Tibial artery (tissue), 4 donors: Measurements from ENCODE around the gene SLC6A7.

Source experiments
- DNase-seq, 2 donors: peaks; one replicate each; pipeline ENCODE4 v3.0.0-alpha.2; 2019
- H3K27ac ChIP-seq, 2 donors: fragments of 200-600 bp; sonication (generic) in 1 of 2; 1 replicate in 1 of 2; 2 replicates in 1 of 2; pipeline ENCODE4 v1.5.1; 2018 to 2019; ENCODE audit warnings: mild to moderate bottlenecking in 1 of 2
- H3K27me3 ChIP-seq, 2 donors: fragments of 200-600 bp; sonication (generic) in 1 of 2; one replicate each; pipeline versions ENCODE4 v1.5.1 to v1.6.0; 2016 to 2019
- H3K36me3 ChIP-seq, 3 donors: fragments of 200-600 bp; sonication (generic) in 2 of 3; one replicate each; pipeline ENCODE4 v1.5.1; 2016 to 2019; ENCODE audit warnings: mild to moderate bottlenecking in 2 of 3
- H3K4me1 ChIP-seq, 4 donors: fragments of 200-600 bp; sonication (generic) in 2 of 4; 1 replicate in 3 of 4; 2 replicates in 1 of 4; pipeline ENCODE4 v1.5.1; 2016 to 2019
- H3K4me3 ChIP-seq, 2 donors: fragments of 200-600 bp; sonication (generic) in 1 of 2; 1 replicate in 1 of 2; 2 replicates in 1 of 2; pipeline ENCODE4 v1.5.1; 2018 to 2019; ENCODE audit warnings: mild to moderate bottlenecking in 2 of 2
- H3K9me3 ChIP-seq, 3 donors: fragments of 200-600 bp; sonication (generic) in 1 of 3; one replicate each; pipeline ENCODE4 v1.5.1; 2016 to 2019
- intact Hi-C: fragments of 100-400 bp; cut with DNase I; formaldehyde crosslinking; loops from one replicate; pipeline ENCODE4 v1.15.0; 2023; ENCODE audit warnings: low total_unique reads
- TF ChIP-seq, protein P1 (sequence below), 2 experiments: fragments of 200-600 bp in 1 of 2; fragments of 450-650 bp in 1 of 2; IDR thresholded peaks; one replicate each; pipeline ENCODE4 v1.5.1; 2017 to 2019; ENCODE audit warnings: antibody characterized with exemption in 2 of 2, mild to moderate bottlenecking in 1 of 2, moderate library complexity in 1 of 2

SLC6A7 gene

DNA sequence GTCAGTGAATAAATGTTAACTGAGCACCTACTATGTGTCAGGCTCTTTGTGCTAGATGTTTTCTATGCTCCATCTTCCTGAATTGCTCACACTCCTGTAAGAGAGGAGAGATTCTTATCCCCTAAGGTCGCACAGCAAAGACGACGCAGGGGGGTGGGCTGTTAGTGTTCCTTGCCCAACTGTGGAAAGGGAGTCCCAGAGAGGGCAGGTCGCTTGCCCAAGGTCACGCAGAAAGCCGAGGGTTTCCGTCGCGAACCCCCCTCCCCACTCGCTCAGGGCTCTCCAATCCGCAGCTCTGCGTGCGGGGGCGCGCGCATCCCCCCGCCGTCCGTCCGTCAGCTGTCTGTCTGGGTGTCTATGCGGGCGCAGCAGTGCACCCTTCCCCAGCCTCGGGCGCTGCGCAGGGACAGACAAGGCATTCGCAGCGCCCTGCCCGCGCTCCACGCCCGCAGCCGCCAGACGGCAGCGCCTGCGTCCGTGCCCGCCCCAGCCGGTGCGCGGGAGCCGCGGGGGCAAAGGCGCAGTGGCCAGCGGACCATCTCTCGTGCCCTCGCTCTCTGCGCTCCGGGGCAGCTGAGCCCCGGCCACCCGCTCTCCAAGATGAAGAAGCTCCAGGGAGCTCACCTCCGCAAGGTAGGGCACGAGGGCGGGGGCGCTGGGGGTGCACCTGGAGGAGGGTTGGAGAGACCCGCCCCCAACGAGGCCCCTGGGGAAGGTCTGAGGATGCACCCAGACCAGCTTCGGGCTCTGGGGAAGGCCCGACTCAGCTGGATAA lies at the start of gene SLC6A7:
TSS of gene SLC6A7 (plus strand) at position 335 of the 775 bp plus-strand sequence. CDS start at position 601, 266 bp downstream.
- H3K27ac ChIP-seq: no peak within 1 kb of the TSS
- H3K9me3 ChIP-seq: no peaks in the 10 kb centered on the region
- no peaks in the 10 kb centered on the region for H3K36me3 ChIP-seq
- intact Hi-C loops: no loop called here
- H3K4me1 ChIP-seq: peaks cover 0 to 14% (median 7%) of the 10 kb centered on the region in 4 donors
- peak within 1 kb of the TSS in 1 of 2 donors; percentile 33 for H3K4me3 ChIP-seq
- H3K27me3 ChIP-seq: peaks cover 0 to 24% of the 10 kb centered on the region in 2 donors
- TF ChIP-seq, protein P1, sequence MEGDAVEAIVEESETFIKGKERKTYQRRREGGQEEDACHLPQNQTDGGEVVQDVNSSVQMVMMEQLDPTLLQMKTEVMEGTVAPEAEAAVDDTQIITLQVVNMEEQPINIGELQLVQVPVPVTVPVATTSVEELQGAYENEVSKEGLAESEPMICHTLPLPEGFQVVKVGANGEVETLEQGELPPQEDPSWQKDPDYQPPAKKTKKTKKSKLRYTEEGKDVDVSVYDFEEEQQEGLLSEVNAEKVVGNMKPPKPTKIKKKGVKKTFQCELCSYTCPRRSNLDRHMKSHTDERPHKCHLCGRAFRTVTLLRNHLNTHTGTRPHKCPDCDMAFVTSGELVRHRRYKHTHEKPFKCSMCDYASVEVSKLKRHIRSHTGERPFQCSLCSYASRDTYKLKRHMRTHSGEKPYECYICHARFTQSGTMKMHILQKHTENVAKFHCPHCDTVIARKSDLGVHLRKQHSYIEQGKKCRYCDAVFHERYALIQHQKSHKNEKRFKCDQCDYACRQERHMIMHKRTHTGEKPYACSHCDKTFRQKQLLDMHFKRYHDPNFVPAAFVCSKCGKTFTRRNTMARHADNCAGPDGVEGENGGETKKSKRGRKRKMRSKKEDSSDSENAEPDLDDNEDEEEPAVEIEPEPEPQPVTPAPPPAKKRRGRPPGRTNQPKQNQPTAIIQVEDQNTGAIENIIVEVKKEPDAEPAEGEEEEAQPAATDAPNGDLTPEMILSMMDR (IDR thresholded peaks at IDR 0.05): no peak
- no peak for DNase-seq

DNA sequence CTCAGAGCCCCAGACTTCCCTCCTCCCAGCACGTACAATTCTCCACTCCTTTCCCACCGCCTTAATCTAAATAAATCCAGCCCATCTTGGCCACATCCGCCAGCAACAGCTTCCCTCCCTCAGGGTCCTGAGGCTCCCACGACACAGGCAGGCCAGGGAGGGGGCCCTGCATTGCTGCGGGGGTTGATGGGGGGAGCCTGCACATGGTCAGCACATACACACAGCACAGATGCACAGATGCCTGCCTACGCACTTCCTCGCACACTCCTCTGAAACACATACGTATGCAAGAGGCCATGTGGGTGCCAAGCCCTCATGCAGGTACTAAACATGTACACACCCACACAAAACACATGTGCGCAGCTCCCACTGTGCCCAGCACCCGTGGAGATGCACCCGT lies 49.0 kb upstream of the SLC6A7 start:
- Histone ChIP-seq H3K9me3 (no peaks in the 10 kb centered on the region), H3K36me3 (peaks cover 11 to 20% (median 12%) of the 10 kb centered on the region in 3 donors), H3K27me3 (no peaks in the 10 kb centered on the region), H3K4me3 (peak overlapping the region; percentile 8 to 11), H3K27ac (peak overlapping the region; percentile 89 to 98), H3K4me1 (peaks cover 11 to 99% (median 95%) of the 10 kb centered on the region in 4 donors)
- no peak for DNase-seq
- intact Hi-C loops: no loop called here
- TF ChIP-seq, protein P1 (IDR thresholded peaks at IDR 0.05): no peak

DNA sequence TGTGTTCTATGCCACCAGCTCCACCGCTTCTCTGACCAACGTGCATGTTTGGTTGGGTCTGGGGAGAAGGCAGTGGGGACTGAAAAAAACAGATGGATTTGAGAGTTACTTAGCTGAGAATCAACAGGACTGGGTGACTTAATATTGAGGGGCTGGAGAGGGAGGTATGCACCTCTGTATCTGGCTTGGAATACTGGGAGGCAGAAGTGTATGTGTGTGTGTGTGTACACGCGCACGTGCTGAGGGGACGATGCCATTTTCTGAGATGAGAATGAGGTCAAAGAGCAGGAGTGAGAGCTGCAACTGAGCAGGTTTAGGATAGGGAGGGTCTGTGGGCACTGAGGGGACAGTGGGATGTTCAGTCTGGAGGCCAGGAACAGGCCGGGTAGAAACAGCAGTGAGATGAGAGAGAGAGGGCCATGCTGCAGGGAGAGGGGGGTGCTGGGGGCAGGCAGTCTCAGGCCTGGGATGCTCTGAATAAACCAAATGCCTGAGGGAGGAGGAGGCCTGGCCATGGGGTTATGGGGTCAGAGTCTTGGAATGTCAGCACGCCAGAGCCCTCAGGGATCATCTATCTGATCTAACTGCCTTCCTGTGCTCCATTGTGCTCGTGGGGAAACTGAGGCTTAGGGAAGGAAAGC lies 48.2 kb upstream of the SLC6A7 start:
- intact Hi-C loops: no loop called here

DNA sequence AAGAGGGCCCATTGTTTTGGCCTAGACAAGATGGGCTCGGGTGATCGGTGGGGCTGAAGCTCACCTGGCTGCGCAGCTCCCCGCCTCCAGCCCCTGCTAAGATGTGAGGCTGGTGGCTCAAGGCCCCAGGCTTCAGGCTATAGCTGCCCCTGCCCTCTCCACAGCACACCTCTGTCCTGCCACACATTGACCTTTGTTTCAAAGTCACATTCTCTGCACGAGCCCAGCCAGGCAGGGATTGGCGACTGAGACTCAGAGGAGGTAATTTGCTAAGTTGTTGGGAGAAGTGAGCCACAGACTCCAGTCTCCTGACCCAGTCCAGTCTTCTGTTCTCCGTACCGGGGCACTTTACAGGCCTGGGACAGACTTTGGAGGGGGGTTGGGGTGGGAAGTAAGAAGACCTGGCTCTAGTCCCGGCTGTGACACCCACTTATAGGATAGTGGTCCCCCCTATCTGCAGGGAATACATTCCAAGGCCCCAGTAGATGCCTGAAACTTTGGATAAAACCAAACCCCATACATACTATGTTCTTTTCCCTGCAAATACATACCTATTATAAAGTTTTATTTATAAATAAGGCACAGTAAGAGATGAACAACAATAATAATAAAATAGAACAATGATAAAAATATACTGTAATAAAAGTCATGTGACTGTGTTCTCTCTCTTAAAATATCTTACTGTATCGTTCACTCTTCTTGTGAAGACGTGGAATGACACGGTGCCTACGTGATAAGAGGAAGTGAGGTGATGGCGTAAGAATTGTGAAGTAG lies 47.5 kb upstream of the SLC6A7 start:
- H3K4me3 ChIP-seq: peak overlapping the region in 1 of 2 donors; percentile 41
- TF ChIP-seq, protein P1 (IDR thresholded peaks at IDR 0.05): no peak
- H3K27me3 ChIP-seq: no peaks in the 10 kb centered on the region
- H3K4me1 ChIP-seq: peaks cover 11 to 99% (median 94%) of the 10 kb centered on the region in 4 donors
- no peak for DNase-seq
- intact Hi-C loops: no loop called here
- H3K27ac ChIP-seq: peak overlapping the region; percentile 89 to 98
- H3K36me3 ChIP-seq: peaks cover 0 to 10% (median 0%) of the 10 kb centered on the region in 3 donors
- H3K9me3 ChIP-seq: no peaks in the 10 kb centered on the region

More for the DNA sequence above, 48.2 kb upstream of the SLC6A7 start:
- H3K4me3 ChIP-seq: peak overlapping the region in 1 of 2 donors; percentile 11
- peaks cover 11 to 99% (median 94%) of the 10 kb centered on the region in 4 donors for H3K4me1 ChIP-seq
- peaks cover 2 to 14% (median 4%) of the 10 kb centered on the region in 3 donors for H3K36me3 ChIP-seq
- no peaks in the 10 kb centered on the region for H3K9me3 ChIP-seq
- H3K27me3 ChIP-seq: no peaks in the 10 kb centered on the region
- TF ChIP-seq, protein P1 (IDR thresholded peaks at IDR 0.05): no peak
- DNase-seq: no peak
- H3K27ac ChIP-seq: peak overlapping the region; percentile 89 to 98

DNA sequence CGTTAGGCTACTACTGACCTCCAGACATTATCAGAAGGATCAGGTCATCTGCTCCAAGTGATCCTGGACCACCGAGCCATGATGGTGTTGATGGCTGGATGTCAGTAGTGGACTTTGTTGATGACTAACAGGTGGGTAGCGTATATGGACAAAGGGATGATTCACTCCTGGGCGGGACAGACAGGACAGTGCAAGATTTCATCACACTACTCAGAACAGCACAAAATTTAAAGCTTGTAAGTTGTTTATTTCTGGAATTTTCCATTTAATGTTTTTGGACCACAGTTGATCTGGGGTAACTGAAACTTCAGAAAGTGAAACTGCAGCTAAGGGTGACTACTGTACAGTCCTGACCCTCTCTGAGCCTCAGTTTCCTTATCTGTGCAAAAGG lies 46.9 kb upstream of the SLC6A7 start:
- Histone ChIP-seq H3K27ac (peak overlapping the region; percentile 89 to 98), H3K4me1 (peaks cover 11 to 99% (median 93%) of the 10 kb centered on the region in 4 donors), H3K9me3 (no peaks in the 10 kb centered on the region), H3K27me3 (no peaks in the 10 kb centered on the region), H3K36me3 (peaks cover 0 to 12% (median 0%) of the 10 kb centered on the region in 3 donors), H3K4me3 (peak overlapping the region in 1 of 2 donors; percentile 41)
- TF ChIP-seq, protein P1 (IDR thresholded peaks at IDR 0.05): no peak
- intact Hi-C loops: no loop called here
- peak in 1 of 2 donors; percentile 81 for DNase-seq
